ENCODE measurements around the gene IL21R.

Gene IL21R

GRCh38 chr16:27441998-27442397 lies 40.0 kb downstream of the IL21R start:
- no peak for DNase-seq (ENCODE audit: low spot score)
- no peak for TF ChIP-seq CTCF (IDR thresholded peaks at IDR 0.05; ENCODE audit: extremely low read depth, missing control alignments)

- DNase-seq (ENCODE audit: low spot score): no peak
- no peak for TF ChIP-seq CTCF (IDR thresholded peaks at IDR 0.05; ENCODE audit: extremely low read depth, missing control alignments)
Observed at GRCh38 chr16:27444015-27444414, 42.0 kb downstream of the IL21R start.

GRCh38 chr16:27444470-27444869 lies 42.5 kb downstream of the IL21R start:
- TF ChIP-seq CTCF (IDR thresholded peaks at IDR 0.05; ENCODE audit: extremely low read depth, missing control alignments): no peak
- no peak for DNase-seq (ENCODE audit: low spot score)

GRCh38 chr16:27445502-27446175 lies 43.7 kb downstream of the IL21R start:
- DNase-seq (ENCODE audit: low spot score): no peak
- TF ChIP-seq CTCF (IDR thresholded peaks at IDR 0.05; ENCODE audit: extremely low read depth, missing control alignments): no peak

GRCh38 chr16:27446721-27447120 lies 44.7 kb downstream of the IL21R start:
- TF ChIP-seq CTCF (IDR thresholded peaks at IDR 0.05; ENCODE audit: extremely low read depth, missing control alignments): no peak
- no peak for DNase-seq (ENCODE audit: low spot score)

- no peak for TF ChIP-seq CTCF (IDR thresholded peaks at IDR 0.05; ENCODE audit: extremely low read depth, missing control alignments)
- DNase-seq (ENCODE audit: low spot score): no peak
Observed at GRCh38 chr16:27447301-27447700, 45.3 kb downstream of the IL21R start.

GRCh38 chr16:27448532-27449433 lies 46.8 kb downstream of the IL21R start:
- no peak for TF ChIP-seq CTCF (IDR thresholded peaks at IDR 0.05; ENCODE audit: extremely low read depth, missing control alignments)
- DNase-seq (ENCODE audit: low spot score): no peak
